GM12878 (cell line): ENCODE measurements around the gene CPT2.

Experiments
- BACH1 ChIP-seq: fragments of 450-650 bp; IDR thresholded peaks from 2 replicates; pipeline ENCODE4 v1.6.1; 2017; ENCODE audit warnings: mild to moderate bottlenecking, borderline replicate concordance
- BCL3 ChIP-seq: IDR thresholded peaks from 2 replicates; pipeline ENCODE4 v1.6.1; 2011; ENCODE audit warnings: borderline replicate concordance, low read depth, mild to moderate bottlenecking, moderate library complexity, low read length; ENCODE audit not compliant: insufficient read depth, poor library complexity, severe bottlenecking
- CHD2 ChIP-seq: IDR thresholded peaks from 2 replicates; pipeline ENCODE4 v1.6.1; 2011; ENCODE audit warnings: low read depth, low read length, improper control_type of control experiment, borderline replicate concordance
- CTCF ChIP-seq, 3 experiments: IDR thresholded peaks in 2 of 3; conservative IDR thresholded peaks in 1 of 3; 2 replicates each; pipeline ENCODE4 v1.5.1; 2011; ENCODE audit warnings: low read depth in 3 of 3, low read length in 3 of 3, mild to moderate bottlenecking in 3 of 3, control low read depth in 2 of 3, moderate library complexity in 2 of 3, inconsistent platforms in 1 of 3, mixed read lengths in 1 of 3; ENCODE audit not compliant: control insufficient read depth in 2 of 3, insufficient read depth in 1 of 3; ENCODE audit errors: extremely low read depth in 1 of 3
- EP300 ChIP-seq, 2 experiments: fragments of 150-350 bp in 1 of 2; IDR thresholded peaks; 2 replicates each; pipeline ENCODE4 v1.6.1; 2011 to 2012; ENCODE audit warnings: low read depth in 2 of 2, low read length in 2 of 2, borderline replicate concordance in 1 of 2, improper control_type of control experiment in 1 of 2, inconsistent platforms in 1 of 2; ENCODE audit not compliant: control insufficient read depth in 1 of 2
- HDAC6 ChIP-seq: fragments of 200-600 bp; sonication (generic); IDR thresholded peaks from one replicate; pipeline ENCODE4 v1.8.0; 2017; ENCODE audit warnings: antibody characterized with exemption; ENCODE audit not compliant: unreplicated experiment
- NBN ChIP-seq: fragments of 450-650 bp; IDR thresholded peaks from 2 replicates; pipeline ENCODE4 v1.6.1; 2016
- NR2F1 ChIP-seq: fragments of 450-650 bp; conservative IDR thresholded peaks from 2 replicates; pipeline ENCODE4 v1.6.1; 2017; ENCODE audit warnings: mild to moderate bottlenecking
- NRF1 ChIP-seq: conservative IDR thresholded peaks from 2 replicates; pipeline ENCODE4 v1.6.1; 2011; ENCODE audit warnings: mild to moderate bottlenecking, low read depth, low read length, improper control_type of control experiment
- POLR2A ChIP-seq: IDR thresholded peaks from 2 replicates; pipeline ENCODE4 v1.6.1; 2011; ENCODE audit warnings: low read depth, mild to moderate bottlenecking, low read length
- POLR2AphosphoS5 ChIP-seq: IDR thresholded peaks from 2 replicates; pipeline ENCODE4 v1.6.1; 2011; ENCODE audit warnings: mild to moderate bottlenecking, low read length, inconsistent platforms
- SRF ChIP-seq, 2 experiments: IDR thresholded peaks; 2 replicates each; pipeline ENCODE4 v1.6.1; 2011; ENCODE audit warnings: low read depth in 2 of 2, low read length in 2 of 2, mild to moderate bottlenecking in 1 of 2, moderate library complexity in 1 of 2
- TAF1 ChIP-seq: IDR thresholded peaks from 2 replicates; pipeline ENCODE4 v1.6.1; 2011; ENCODE audit warnings: mild to moderate bottlenecking, low read depth, low read length, borderline replicate concordance
- YY1 ChIP-seq: IDR thresholded peaks from 2 replicates; pipeline ENCODE4 v1.6.1; 2011; ENCODE audit warnings: low read depth, mild to moderate bottlenecking, low read length

GRCh38 chr1:53180951-53181350 is 15.7 kb upstream of the CPT2 start:
- no peak for TF ChIP-seq CTCF (IDR thresholded peaks at IDR 0.05 in 2 of 3, conservative IDR thresholded peaks at IDR 0.05 in 1 of 3; ENCODE audit: control insufficient read depth in 2 of 3, extremely low read depth in 1 of 3, insufficient read depth in 1 of 3, low read depth in 3 of 3, low read length in 3 of 3)
- no peak for TF ChIP-seq YY1
- no peak for TF ChIP-seq NRF1
- no peak for TF ChIP-seq NBN
- no peak for TF ChIP-seq BACH1
- TF ChIP-seq HDAC6: no peak
- no peak for TF ChIP-seq BCL3
- TF ChIP-seq CHD2: no peak
- no peak for TF ChIP-seq EP300 (IDR thresholded peaks at IDR 0.05; ENCODE audit: borderline replicate concordance in 1 of 2, control insufficient read depth in 1 of 2, low read depth in 2 of 2, low read length in 2 of 2)
- no peak for TF ChIP-seq TAF1
- TF ChIP-seq SRF (IDR thresholded peaks at IDR 0.05; ENCODE audit: low read depth in 2 of 2, low read length in 2 of 2): no peak
- TF ChIP-seq NR2F1: no peak
- TF ChIP-seq POLR2A: no peak
- no peak for TF ChIP-seq POLR2AphosphoS5
